Esophagus muscularis mucosa (tissue), 3 donors: ENCODE results near the gene GLP2R.

Experiments used
- POLR2A ChIP-seq: fragments of 450-650 bp; IDR thresholded peaks from one replicate; pipeline ENCODE4 v1.6.1; 2017; ENCODE audit warnings: antibody characterized with exemption, moderate library complexity, mild to moderate bottlenecking, low read depth
- POLR2AphosphoS5 ChIP-seq, 2 donors: sonication (generic); formaldehyde crosslinking; IDR thresholded peaks; one replicate each; pipeline ENCODE4 v1.6.1; 2017; ENCODE audit warnings: antibody characterized with exemption in 2 of 2
- TF ChIP-seq, protein P1 (sequence below), 3 experiments: fragments of 200-600 bp in 2 of 3; fragments of 450-650 bp in 1 of 3; sonication (generic) in 2 of 3; IDR thresholded peaks; one replicate each; pipeline ENCODE4 v1.5.1; 2017 to 2019; ENCODE audit warnings: antibody characterized with exemption in 3 of 3, mild to moderate bottlenecking in 2 of 3, moderate library complexity in 1 of 3

DNA sequence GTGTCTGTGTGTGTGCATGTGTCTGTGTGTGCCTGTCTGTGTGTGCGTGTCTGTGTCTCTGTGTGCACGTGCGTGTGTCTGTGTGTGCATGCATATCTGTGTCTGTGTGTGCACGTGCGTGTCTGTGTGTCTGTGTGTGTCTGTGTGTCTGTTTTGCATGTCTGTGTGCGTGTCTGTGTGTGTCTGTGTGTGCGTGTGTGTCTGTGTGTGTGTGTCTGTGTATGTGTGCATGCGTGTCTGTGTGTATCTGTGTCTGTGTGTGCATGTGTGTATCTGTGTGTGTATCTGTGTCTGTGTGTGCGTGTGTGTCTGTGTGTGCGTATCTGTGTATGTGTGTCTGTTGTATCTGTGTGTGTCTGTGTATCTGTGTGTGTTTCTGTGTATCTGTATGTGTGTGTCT lies 9.3 kb upstream of the GLP2R start:
- no peak for TF ChIP-seq POLR2A
- TF ChIP-seq, protein P1, sequence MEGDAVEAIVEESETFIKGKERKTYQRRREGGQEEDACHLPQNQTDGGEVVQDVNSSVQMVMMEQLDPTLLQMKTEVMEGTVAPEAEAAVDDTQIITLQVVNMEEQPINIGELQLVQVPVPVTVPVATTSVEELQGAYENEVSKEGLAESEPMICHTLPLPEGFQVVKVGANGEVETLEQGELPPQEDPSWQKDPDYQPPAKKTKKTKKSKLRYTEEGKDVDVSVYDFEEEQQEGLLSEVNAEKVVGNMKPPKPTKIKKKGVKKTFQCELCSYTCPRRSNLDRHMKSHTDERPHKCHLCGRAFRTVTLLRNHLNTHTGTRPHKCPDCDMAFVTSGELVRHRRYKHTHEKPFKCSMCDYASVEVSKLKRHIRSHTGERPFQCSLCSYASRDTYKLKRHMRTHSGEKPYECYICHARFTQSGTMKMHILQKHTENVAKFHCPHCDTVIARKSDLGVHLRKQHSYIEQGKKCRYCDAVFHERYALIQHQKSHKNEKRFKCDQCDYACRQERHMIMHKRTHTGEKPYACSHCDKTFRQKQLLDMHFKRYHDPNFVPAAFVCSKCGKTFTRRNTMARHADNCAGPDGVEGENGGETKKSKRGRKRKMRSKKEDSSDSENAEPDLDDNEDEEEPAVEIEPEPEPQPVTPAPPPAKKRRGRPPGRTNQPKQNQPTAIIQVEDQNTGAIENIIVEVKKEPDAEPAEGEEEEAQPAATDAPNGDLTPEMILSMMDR (IDR thresholded peaks at IDR 0.05): no peak
- no peak for TF ChIP-seq POLR2AphosphoS5 (IDR thresholded peaks at IDR 0.05)
